Inferior parietal cortex (tissue), 1 donor: Measurements from ENCODE around the gene SHLD2.
"Not testable (repeated sequence)": the region's sequence is repeated elsewhere in the genome, so short reads cannot be mapped to it uniquely, and the experiment has no call there.

Experiments used
- DNase-seq: peaks from one replicate; pipeline ENCODE4 v3.0.0-alpha.2; 2016; ENCODE audit errors: extremely low spot score

SHLD2 gene

GRCh38 chr10:87137478-87137877, 42.5 kb downstream of the SHLD2 start:
- not testable (repeated sequence) for DNase-seq

GRCh38 chr10:87142230-87143108, 47.5 kb downstream of the SHLD2 start:
- DNase-seq = not testable (repeated sequence)

- not testable (repeated sequence) for DNase-seq
These were observed 48.1 kb downstream of the SHLD2 start for GRCh38 chr10:87143109-87143418.

GRCh38 chr10:87145598-87145997, 50.6 kb downstream of the SHLD2 start:
- DNase-seq = not testable (repeated sequence)

DNA sequence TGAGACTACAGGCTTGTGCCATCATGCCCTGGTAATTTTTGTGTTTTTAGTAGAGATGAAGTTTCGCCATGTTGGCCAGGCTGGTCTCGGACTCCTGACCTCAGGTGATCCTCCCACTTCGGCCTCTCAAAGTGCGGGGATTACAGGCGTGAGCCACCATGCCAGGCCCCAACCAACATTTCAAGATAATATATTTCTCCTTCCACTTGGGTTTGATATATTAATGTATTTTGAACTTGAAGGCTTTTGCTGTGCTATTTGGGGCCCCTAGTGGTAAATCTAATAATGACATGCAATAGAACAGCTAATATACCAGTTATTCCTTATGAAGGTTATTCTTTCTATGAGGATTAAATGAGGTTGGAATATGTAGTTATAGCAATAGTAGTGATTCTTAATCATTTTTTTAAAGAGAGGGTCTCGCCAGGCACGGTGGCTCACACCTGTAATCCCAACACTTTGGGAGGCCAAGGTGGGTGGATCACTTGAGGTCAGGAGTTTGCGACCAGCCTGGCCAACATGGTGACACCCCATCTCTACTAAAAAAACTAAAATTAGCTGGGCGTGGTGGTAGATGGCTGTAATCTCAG, 54.1 kb downstream of the SHLD2 start:
- not testable (repeated sequence) for DNase-seq

GRCh38 chr10:87151516-87151915, 56.5 kb downstream of the SHLD2 start:
- DNase-seq = not testable (repeated sequence)

- not testable (repeated sequence) for DNase-seq
These were observed 61.8 kb downstream of the SHLD2 start for GRCh38 chr10:87156841-87157240.

DNA sequence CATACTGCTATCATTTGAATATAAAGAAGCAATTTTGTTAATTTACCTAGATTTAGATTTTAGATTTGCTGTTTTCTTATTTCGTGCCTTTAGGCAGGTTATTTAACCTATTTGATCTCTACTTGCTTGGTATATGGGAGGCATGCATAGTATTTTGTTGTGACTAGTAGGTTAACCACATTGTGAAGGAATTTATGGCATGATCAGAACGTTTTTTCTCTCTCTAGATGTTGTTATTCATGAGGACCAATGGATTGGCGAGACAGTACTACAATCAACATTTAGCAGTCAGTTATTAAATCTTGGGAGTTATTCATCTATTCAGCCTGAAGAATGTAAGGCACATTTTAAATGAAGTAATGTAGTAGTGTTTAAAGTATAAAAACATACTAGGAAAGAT, 62.8 kb downstream of the SHLD2 start:
- not testable (repeated sequence) for DNase-seq

DNA sequence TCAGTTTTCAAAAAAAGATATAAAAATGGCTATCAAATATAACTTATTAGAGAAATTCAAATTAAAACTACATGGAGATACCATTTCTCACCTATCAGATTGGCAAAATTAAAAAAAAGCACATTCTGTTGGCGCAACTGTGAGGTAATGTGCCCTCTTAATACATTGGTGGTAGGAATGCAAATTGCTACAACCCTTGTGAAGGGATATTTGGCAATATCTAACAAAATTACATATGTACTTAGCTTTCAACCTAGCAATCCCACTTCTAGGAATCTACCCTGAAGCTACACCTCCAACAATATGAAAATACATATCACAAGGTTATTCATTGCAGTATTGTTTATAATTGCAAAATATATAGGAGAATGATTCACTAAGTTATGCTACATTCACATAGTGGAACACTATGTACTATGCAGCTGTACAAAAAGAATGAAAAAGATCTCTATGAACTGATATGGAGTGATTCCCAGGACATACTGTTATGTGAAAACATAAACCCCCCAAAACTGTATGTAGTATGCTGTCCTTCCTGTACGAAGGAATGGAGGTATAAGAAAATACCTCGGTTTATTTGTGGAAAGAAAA, 67.8 kb downstream of the SHLD2 start:
- DNase-seq = not testable (repeated sequence)

GRCh38 chr10:87163414-87163813, 68.4 kb downstream of the SHLD2 start:
- DNase-seq = not testable (repeated sequence)

GRCh38 chr10:87169857-87170256, 74.9 kb downstream of the SHLD2 start:
- DNase-seq = not testable (repeated sequence)

DNA sequence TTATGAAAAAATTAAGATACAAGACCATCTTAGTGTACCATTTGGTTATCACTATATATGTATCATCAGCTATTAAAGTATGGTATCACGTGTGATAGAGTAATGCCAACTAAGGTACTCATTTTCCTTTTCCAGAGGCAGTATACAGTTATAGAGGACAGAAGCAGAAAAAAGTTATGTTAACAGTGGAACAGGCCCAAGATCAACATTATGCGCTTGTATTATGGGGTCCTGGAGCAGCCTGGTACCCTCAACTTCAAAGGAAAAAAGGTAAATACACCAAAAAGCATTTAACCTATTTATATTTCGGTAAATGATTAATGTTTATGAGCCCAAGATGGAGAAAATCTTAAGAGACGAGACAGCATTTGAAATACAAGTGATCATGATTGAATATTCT, 75.7 kb downstream of the SHLD2 start:
- DNase-seq = not testable (repeated sequence)

DNA sequence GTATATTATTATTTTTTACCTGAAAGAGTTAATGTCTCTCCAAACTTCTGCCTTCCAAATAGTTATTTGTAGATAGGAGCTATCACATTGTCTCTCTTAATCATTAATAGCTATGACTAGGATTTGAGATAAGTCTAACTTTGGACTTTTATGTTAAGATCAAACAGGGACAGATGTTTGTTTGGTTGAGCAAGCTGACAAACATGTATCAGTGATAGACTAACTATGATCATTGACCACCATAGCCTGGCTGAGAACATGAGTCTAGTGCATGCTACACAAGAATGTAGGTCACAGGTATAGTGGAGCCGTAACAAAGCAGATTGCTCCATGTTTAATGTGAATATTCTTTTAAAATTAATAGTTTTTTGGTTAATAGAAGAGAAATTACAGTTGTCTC, 76.7 kb downstream of the SHLD2 start:
- not testable (repeated sequence) for DNase-seq

DNA sequence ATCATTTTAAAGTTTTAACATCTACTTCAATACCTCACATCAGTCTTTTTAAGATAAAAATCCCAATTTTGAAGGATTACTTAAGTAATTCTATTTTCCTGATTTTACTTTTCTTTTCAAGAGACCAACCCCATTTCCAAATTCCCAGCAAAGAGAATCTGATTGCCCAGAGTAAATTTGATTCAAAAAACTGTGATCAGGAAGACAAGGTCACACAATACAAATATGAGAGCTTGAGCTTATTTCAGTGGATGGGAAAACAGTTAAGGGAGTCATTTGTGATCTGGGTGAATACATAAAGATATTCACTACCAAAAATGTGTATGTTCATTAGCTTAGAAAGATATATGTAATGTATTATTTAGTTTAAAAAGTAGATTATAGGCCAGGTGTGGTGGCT, 77.2 kb downstream of the SHLD2 start:
- DNase-seq = not testable (repeated sequence)

DNA sequence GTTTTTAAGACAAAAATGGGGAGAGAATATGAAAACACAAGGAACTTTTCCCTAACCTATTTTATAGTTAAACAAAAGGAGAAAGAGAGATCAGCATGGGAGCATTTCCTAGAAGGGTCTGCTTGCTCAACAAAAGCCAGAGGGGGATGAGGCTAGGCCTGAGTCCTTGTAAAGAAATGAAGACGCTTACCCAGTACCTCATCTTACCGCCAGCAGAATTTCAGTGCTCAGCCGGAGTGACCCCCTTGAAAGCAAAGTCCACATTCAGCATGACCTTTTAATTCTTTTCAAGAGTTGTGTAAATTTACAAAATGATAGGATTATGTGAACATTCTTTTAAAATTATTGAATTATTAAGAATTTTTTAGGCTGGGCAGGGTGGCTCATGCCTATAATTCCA, 82.6 kb downstream of the SHLD2 start:
- not testable (repeated sequence) for DNase-seq

- not testable (repeated sequence) for DNase-seq
These were observed 89.4 kb downstream of the SHLD2 start for GRCh38 chr10:87184421-87184820.

- DNase-seq = not testable (repeated sequence)
These were observed 91.0 kb downstream of the SHLD2 start for GRCh38 chr10:87186016-87186415.

DNA sequence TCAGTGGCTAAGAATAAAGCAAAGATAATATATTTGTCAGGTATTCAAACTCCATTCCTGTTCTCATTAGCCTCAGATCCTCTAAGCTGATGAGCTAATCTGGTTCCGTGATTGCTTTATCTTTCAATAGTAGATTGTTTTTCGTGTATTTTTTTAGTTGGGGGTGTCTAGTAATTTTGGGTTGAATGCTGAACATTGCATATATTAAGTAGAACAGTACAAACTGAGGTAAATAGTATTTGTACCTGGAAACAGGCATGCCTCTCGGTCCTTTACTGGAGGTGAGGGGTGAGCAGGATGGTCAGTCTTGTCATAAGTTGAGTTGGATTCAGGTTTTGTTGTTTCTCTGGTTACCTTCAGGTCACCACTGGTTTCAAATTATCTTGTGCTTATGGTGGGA, 92.6 kb downstream of the SHLD2 start:
- DNase-seq = not testable (repeated sequence)

DNA sequence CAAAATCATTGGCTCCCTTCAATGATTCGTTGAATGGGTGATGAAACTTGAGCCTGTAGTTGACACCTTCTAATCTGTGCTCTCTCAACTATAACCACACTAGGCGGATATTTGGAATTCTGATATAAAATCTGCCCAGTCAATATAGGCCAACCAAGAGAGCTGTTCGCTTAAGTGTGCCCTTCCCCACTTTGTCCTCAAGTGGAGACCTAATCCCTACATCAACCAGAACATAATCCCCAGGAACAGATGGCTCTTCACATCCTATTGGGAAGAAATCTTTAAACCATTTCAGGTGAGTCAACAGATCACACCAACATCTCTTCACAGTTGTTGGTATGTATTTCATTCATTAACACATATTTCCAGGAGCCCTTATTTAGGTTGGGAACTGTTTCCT, 96.8 kb downstream of the SHLD2 start:
- not testable (repeated sequence) for DNase-seq

DNA sequence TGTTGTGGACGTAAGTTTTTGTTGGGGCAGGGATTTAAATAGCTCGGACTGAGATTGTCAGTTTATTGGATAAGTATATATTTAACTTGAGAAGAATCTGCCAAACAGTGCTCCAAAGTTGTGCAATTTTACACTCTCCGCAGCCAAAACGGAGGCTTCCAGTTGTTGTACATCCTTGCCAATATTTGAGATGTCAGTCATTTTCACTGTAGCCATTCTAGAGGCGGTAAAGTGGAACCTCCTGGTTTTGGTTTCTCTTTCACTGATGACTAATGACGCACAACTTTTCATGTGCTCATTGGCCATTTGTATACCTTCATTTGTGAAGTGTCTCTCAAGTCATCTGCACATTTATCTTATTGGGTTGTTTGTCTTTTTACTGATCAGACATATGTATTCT, 105.9 kb downstream of the SHLD2 start:
- DNase-seq = peak; percentile 25

DNA sequence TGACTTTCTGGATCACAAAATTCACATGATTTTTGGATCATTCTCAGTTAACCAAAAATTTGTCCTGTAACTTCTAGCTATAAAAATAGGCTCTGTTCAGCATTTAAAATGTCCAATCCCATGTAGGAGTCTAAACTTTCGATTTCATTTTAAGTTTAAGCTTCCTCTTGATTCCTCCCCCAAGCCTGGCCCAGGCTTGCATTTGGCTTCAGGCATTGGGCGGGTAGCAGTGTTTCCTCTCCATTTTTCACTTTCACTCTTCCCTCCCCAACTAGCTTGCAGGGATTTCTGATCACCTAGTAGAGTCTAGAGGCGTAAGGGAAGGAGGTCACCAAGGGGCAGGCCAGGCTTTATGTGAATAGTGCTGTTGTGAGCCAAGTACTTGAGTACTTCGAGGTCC, 109.8 kb downstream of the SHLD2 start:
- not testable (repeated sequence) for DNase-seq

GRCh38 chr10:87206922-87207321, 111.9 kb downstream of the SHLD2 start:
- DNase-seq = not testable (repeated sequence)

GRCh38 chr10:87210309-87210708, 115.3 kb downstream of the SHLD2 start:
- DNase-seq = not testable (repeated sequence)
